GM12878 (cell line): ENCODE results near the gene HDAC3. TPM values are rescaled to one million over a fixed set of nuclear protein-coding genes. Genes with fewer than 3 reads are reported as not detected.

ENCODE experiments used
- ATAC-seq: fragments of 200-7000 bp; cut with Tn5 transposase; 3 replicates; pipeline ENCODE4 v1.9.1; 2020; ENCODE audit warnings: mild to moderate bottlenecking, moderate library complexity
- BruUV-seq: library from RNA; stranded (reverse); fragments of 400-500 nt; replicated peaks from 2 replicates; lab custom pipeline; 2021; lab: Mats Ljungman, UMichigan
- CTCF ChIA-PET: fragments of 300-600 bp; sonication (Branson Sonifier 250); formaldehyde crosslinking; extraction: SDS; loops from one replicate; lab custom pipeline; 2021; ENCODE audit warnings: inconsistent platforms; lab: Yijun Ruan, JAX
- POLR2A ChIA-PET: fragments of 350-600 bp; formaldehyde crosslinking; extraction: SDS; loops from one replicate; lab custom pipeline; 2021; ENCODE audit warnings: inconsistent platforms; lab: Charles Lee
- RAD21 ChIA-PET: fragments of 300-600 bp; sonication (Branson Sonifier 250); formaldehyde crosslinking; loops from one replicate; lab custom pipeline; 2023; ENCODE audit warnings: antibody characterized with exemption; ENCODE audit not compliant: unreplicated experiment; lab: Charles Lee
- SMC1A ChIA-PET: fragments of 300-600 bp; sonication (Branson Sonifier 250); formaldehyde crosslinking; loops from one replicate; lab custom pipeline; 2023; ENCODE audit not compliant: unreplicated experiment, uncharacterized antibody; lab: Charles Lee
- DNase-seq: peaks from one replicate; pipeline ENCODE4 v3.0.0-alpha.2; 2011; ENCODE audit warnings: low read depth, low spot score
- FAIRE-seq: peaks from 3 replicates; lab custom pipeline; 2011; peaks lifted over from hg19 to GRCh38; lab: Jason Lieb, UNC
- H2AFZ ChIP-seq: 2 replicates; pipeline ENCODE4 v1.6.0; 2011; ENCODE audit warnings: low read depth, low read length, control low read depth; ENCODE audit not compliant: control insufficient read depth
- H3K27ac ChIP-seq: 2 replicates; pipeline ENCODE4 v1.5.1; 2011; ENCODE audit warnings: control low read depth; ENCODE audit not compliant: control insufficient read depth, insufficient read depth
- H3K27me3 ChIP-seq, 2 experiments: replicated peaks in 1 of 2; 2 replicates each; pipeline versions ENCODE4 v1.6.0 to v1.6.1; 2011; ENCODE audit warnings: low read length in 1 of 2; ENCODE audit not compliant: control insufficient read depth in 2 of 2, insufficient read depth in 2 of 2
- H3K36me3 ChIP-seq, 2 experiments: 2 replicates each; pipeline ENCODE4 v1.5.1; 2011; ENCODE audit warnings: low read length in 1 of 2; ENCODE audit not compliant: control insufficient read depth in 2 of 2, insufficient read depth in 2 of 2
- H3K4me1 ChIP-seq: 2 replicates; pipeline ENCODE4 v1.6.1; 2011; ENCODE audit warnings: mild to moderate bottlenecking, low read length, moderate library complexity, mixed read lengths; ENCODE audit not compliant: control insufficient read depth, insufficient read depth
- H3K4me2 ChIP-seq: 2 replicates; pipeline ENCODE4 v1.6.0; 2011; ENCODE audit warnings: control low read depth; ENCODE audit not compliant: control insufficient read depth, insufficient read depth
- H3K4me3 ChIP-seq: fragments of 200-600 bp; sonication (generic); 2 replicates; pipeline ENCODE4 v1.5.1; 2016
- H3K79me2 ChIP-seq: 2 replicates; pipeline ENCODE4 v1.6.0; 2011; ENCODE audit warnings: low read length; ENCODE audit not compliant: control insufficient read depth, insufficient read depth
- H3K9ac ChIP-seq: 2 replicates; pipeline ENCODE4 v1.8.0; 2011; ENCODE audit warnings: low read length, control low read depth, mixed read lengths; ENCODE audit not compliant: control insufficient read depth, insufficient read depth
- H3K9me3 ChIP-seq: replicated peaks from 3 replicates; pipeline ENCODE4 v1.5.1; 2011; ENCODE audit warnings: mild to moderate bottlenecking, low read length; ENCODE audit not compliant: control insufficient read depth, insufficient read depth
- H4K20me1 ChIP-seq: 2 replicates; pipeline ENCODE4 v1.6.0; 2011; ENCODE audit not compliant: control insufficient read depth, insufficient read depth
- BACH1 ChIP-seq: fragments of 450-650 bp; IDR thresholded peaks from 2 replicates; pipeline ENCODE4 v1.6.1; 2017; ENCODE audit warnings: mild to moderate bottlenecking, borderline replicate concordance
- CBX3 ChIP-seq: fragments of 200-600 bp; sonication (generic); IDR thresholded peaks from 2 replicates; pipeline ENCODE4 v1.6.1; 2016; ENCODE audit warnings: low read depth, borderline replicate concordance
- IKZF1 ChIP-seq: fragments of 450-650 bp; conservative IDR thresholded peaks from 2 replicates; pipeline ENCODE4 v1.6.1; 2017; ENCODE audit warnings: antibody characterized with exemption, mild to moderate bottlenecking
- KAT2A ChIP-seq: conservative IDR thresholded peaks from 2 replicates; pipeline ENCODE4 v1.6.1; 2011; ENCODE audit warnings: low read depth, low read length; ENCODE audit not compliant: control insufficient read depth
- MTA3 ChIP-seq: IDR thresholded peaks from 2 replicates; pipeline ENCODE4 v1.6.1; 2012; ENCODE audit warnings: low read length, inconsistent platforms, borderline replicate concordance
- RAD51 ChIP-seq: fragments of 450-650 bp; IDR thresholded peaks from 2 replicates; pipeline ENCODE4 v1.6.1; 2016; ENCODE audit warnings: moderate library complexity, mild to moderate bottlenecking, inconsistent platforms
- WGBS: methylation state at CpG from one replicate; pipeline ENCODE4 v1.1.6; 2016; ENCODE audit warnings: low lambda C conversion rate; ENCODE audit not compliant: insufficient replicate concordance, insufficient coverage; ENCODE audit errors: missing lambda C conversion rate; 5-methylcytosine and 5-hydroxymethylcytosine counted together
- in situ Hi-C: fragments of 300-500 bp; cut with MboI; formaldehyde crosslinking; loops from 9 replicates; pipeline ENCODE4 v1.14.3; 2018; ENCODE audit warnings: mixed read lengths
- intact Hi-C: fragments of 100-400 bp; cut with micrococcal nuclease; formaldehyde crosslinking; loops from one replicate; pipeline ENCODE4 v1.14.2; 2022; ENCODE audit not compliant: unreplicated experiment
- polyA plus RNA-seq, 11 experiments: library from polyadenylated mRNA; depleted of rRNA in 4 of 11; unstranded in 6 of 11; stranded (reverse) in 5 of 11; fragments of >200 nt; fragmentation: Nextera tagmentation in 4 of 11; fragmentation: Illumina TruSeq in 1 of 11; extraction: Ambion mirVana in 4 of 11; extraction: Trizol in 1 of 11; gene quantifications; 1 replicate in 1 of 11; 2 replicates in 10 of 11; pipeline versions ENCODE4 v1.2.1 to v1.2.3, GENCODE V29; 2011 to 2016; ENCODE audit warnings: inconsistent platforms in 2 of 11, missing spikeins in 2 of 11, low read depth in 1 of 11
- total RNA-seq, 4 experiments: library from RNA; depleted of rRNA in 3 of 4; stranded (reverse); fragments of >200 nt in 3 of 4; fragmentation: Illumina TruSeq in 1 of 4; extraction: Trizol in 1 of 4; gene quantifications; 2 replicates each; pipeline versions ENCODE4 v1.2.1 to v1.2.3, GENCODE V29; 2013 to 2021
- TF ChIP-seq, protein P1 (sequence below): fragments of 450-650 bp; IDR thresholded peaks from 2 replicates; pipeline ENCODE4 v1.6.1; 2017; ENCODE audit warnings: mild to moderate bottlenecking, low read depth, inconsistent platforms; ENCODE audit not compliant: poor library complexity, severe bottlenecking
- TF ChIP-seq, protein P2 (sequence below): IDR thresholded peaks from 2 replicates; pipeline ENCODE4 v1.6.1; 2011; ENCODE audit warnings: borderline replicate concordance, low read depth, mild to moderate bottlenecking, moderate library complexity, low read length; ENCODE audit not compliant: insufficient read depth, poor library complexity, severe bottlenecking
- TF ChIP-seq, protein P3 (sequence below): fragments of 450-650 bp; formaldehyde crosslinking; IDR thresholded peaks from 2 replicates; pipeline ENCODE4 v1.4.0; 2020; ENCODE audit warnings: mild to moderate bottlenecking, moderate library complexity

Gene HDAC3
- total and polyA plus RNA-seq, 10 of the 15 experiments (the other 5 are each of a cell fraction or from before 2014, with no cell fraction given), result 62.2 to 140 (median 112) TPM

DNA sequence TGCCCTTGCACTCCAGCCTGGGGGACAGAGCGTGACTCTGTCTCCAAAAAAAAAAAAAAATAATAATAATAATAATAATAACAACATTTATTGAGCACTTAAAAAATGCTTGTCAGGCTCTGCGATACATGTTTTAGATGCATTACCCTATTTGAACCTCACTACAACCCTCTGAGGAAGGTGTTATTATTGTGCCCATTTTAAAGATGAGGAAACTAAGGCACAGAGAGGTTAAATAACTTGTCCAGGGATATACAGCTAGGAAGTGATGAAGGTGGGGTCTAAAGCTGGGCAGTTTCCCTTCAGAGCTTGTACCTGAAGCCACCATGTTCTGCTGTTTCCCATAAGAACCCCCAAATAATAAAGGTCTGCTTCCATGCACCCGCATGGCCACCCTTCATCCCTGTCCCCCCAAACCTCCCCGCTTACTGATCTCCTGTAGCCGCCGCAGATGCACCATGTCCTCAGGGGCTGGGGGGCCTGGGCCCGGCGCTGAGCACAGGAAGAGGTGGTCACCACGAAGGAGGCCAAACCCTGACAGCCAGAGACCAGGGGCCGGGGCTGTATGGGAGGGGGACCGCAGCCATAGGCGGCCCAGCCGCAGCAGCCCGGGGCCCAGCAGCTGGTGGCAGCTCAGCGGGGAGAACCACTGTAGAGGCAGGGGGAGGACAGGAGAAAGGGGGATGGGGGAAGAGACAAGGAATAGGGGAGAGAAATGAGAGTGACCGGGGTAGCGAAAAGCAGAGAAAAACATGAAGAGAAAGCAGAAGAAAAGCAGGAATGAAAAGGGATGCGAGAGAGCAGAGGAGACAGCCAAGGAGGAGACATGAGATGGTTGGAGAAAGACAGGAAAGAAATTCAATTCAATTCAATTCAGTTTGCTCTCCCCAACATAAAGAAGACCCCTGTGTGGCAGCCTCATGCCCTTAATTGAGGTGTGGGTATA lies 29.6 kb upstream of the HDAC3 start:
- in situ Hi-C loops (no loop called here), intact Hi-C loops (loop anchor here (1.0 to 10.0 kb wide), 3 partner anchors 74 to 479 kb away; partner anchors contain the start of gene RNF14)
- SMC1A ChIA-PET, result interaction anchor here (3.2 kb wide), 1 partner anchor 74 kb away, joined by 19 read pairs; no protein-coding TSS in a partner anchor
- DNase-seq (no peak), FAIRE-seq (no peak), ATAC-seq (no peak)
- no peak overlapping the region for H3K4me2 ChIP-seq
- no peaks in the 10 kb centered on the region for H3K27me3 ChIP-seq
- no peaks in the 10 kb centered on the region for H3K79me2 ChIP-seq
- H3K9ac ChIP-seq, result no peak overlapping the region
- H4K20me1 ChIP-seq, result no peaks in the 10 kb centered on the region
- H3K4me3 ChIP-seq, result no peak overlapping the region
- H2AFZ ChIP-seq, result no peak overlapping the region
- BruUV-seq, result no TSS peak
- H3K36me3 ChIP-seq, result no peaks in the 10 kb centered on the region
- H3K9me3 ChIP-seq, result no peaks in the 10 kb centered on the region
- TF ChIP-seq IKZF1, result no peak
- TF ChIP-seq, protein P1, sequence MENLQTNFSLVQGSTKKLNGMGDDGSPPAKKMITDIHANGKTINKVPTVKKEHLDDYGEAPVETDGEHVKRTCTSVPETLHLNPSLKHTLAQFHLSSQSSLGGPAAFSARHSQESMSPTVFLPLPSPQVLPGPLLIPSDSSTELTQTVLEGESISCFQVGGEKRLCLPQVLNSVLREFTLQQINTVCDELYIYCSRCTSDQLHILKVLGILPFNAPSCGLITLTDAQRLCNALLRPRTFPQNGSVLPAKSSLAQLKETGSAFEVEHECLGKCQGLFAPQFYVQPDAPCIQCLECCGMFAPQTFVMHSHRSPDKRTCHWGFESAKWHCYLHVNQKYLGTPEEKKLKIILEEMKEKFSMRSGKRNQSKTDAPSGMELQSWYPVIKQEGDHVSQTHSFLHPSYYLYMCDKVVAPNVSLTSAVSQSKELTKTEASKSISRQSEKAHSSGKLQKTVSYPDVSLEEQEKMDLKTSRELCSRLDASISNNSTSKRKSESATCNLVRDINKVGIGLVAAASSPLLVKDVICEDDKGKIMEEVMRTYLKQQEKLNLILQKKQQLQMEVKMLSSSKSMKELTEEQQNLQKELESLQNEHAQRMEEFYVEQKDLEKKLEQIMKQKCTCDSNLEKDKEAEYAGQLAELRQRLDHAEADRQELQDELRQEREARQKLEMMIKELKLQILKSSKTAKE, result no peak
- no peak for TF ChIP-seq RAD51
- TF ChIP-seq, protein P2, sequence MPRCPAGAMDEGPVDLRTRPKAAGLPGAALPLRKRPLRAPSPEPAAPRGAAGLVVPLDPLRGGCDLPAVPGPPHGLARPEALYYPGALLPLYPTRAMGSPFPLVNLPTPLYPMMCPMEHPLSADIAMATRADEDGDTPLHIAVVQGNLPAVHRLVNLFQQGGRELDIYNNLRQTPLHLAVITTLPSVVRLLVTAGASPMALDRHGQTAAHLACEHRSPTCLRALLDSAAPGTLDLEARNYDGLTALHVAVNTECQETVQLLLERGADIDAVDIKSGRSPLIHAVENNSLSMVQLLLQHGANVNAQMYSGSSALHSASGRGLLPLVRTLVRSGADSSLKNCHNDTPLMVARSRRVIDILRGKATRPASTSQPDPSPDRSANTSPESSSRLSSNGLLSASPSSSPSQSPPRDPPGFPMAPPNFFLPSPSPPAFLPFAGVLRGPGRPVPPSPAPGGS, result no peak
- TF ChIP-seq KAT2A, result no peak
- TF ChIP-seq MTA3, result no peak
- TF ChIP-seq, protein P3, sequence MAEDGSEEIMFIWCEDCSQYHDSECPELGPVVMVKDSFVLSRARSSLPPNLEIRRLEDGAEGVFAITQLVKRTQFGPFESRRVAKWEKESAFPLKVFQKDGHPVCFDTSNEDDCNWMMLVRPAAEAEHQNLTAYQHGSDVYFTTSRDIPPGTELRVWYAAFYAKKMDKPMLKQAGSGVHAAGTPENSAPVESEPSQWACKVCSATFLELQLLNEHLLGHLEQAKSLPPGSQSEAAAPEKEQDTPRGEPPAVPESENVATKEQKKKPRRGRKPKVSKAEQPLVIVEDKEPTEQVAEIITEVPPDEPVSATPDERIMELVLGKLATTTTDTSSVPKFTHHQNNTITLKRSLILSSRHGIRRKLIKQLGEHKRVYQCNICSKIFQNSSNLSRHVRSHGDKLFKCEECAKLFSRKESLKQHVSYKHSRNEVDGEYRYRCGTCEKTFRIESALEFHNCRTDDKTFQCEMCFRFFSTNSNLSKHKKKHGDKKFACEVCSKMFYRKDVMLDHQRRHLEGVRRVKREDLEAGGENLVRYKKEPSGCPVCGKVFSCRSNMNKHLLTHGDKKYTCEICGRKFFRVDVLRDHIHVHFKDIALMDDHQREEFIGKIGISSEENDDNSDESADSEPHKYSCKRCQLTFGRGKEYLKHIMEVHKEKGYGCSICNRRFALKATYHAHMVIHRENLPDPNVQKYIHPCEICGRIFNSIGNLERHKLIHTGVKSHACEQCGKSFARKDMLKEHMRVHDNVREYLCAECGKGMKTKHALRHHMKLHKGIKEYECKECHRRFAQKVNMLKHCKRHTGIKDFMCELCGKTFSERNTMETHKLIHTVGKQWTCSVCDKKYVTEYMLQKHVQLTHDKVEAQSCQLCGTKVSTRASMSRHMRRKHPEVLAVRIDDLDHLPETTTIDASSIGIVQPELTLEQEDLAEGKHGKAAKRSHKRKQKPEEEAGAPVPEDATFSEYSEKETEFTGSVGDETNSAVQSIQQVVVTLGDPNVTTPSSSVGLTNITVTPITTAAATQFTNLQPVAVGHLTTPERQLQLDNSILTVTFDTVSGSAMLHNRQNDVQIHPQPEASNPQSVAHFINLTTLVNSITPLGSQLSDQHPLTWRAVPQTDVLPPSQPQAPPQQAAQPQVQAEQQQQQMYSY (CRISPR knock-in tag), result no peak
- TF ChIP-seq CBX3, result no peak
- no peak for TF ChIP-seq BACH1
- H3K4me1 ChIP-seq, result no peaks in the 10 kb centered on the region
- POLR2A ChIA-PET, result interaction anchor here (0.5 kb wide), 1 partner anchor 84 kb away, joined by 4 read pairs; no protein-coding TSS in a partner anchor
- 74% methylated on average over 18 of the region's 18 CpGs for WGBS
- H3K27ac ChIP-seq, result no peak overlapping the region
- CTCF ChIA-PET, result interaction anchor here (0.6 to 3.3 kb wide), 9 partner anchors 43 to 474 kb away, joined by 3 to 27 read pairs (median 4); partner anchors contain the start of gene DIAPH1
- RAD21 ChIA-PET, result interaction anchor here (2.9 kb wide), 1 partner anchor 74 kb away, joined by 20 read pairs; no protein-coding TSS in a partner anchor
